GM21367 (cell line): Measurements from ENCODE around the gene EIF4E2.
"Not testable (repeated sequence)": the region's sequence is repeated elsewhere in the genome, so short reads cannot be mapped to it uniquely, and the experiment has no call there.

ENCODE experiments used
- ATAC-seq: cut with Tn5 transposase; IDR thresholded peaks from one replicate; pipeline ENCODE4 v1.9.1; 2021; ENCODE audit not compliant: unreplicated experiment

The EIF4E2 gene

GRCh38 chr2:232521959-232522622, 28.4 kb upstream of the EIF4E2 start:
- no peak for ATAC-seq

- ATAC-seq = no peak
Observed at GRCh38 chr2:232522623-232523401, 27.7 kb upstream of the EIF4E2 start.

- ATAC-seq = no peak
Observed at GRCh38 chr2:232523402-232523681, 27.1 kb upstream of the EIF4E2 start.

- no peak for ATAC-seq
Observed at GRCh38 chr2:232523682-232524597, 26.5 kb upstream of the EIF4E2 start.

GRCh38 chr2:232524771-232525170, 25.7 kb upstream of the EIF4E2 start:
- ATAC-seq = no peak

- ATAC-seq = no peak
Observed at GRCh38 chr2:232525199-232525598, 25.3 kb upstream of the EIF4E2 start.

GRCh38 chr2:232525791-232526371, 24.6 kb upstream of the EIF4E2 start, which contains the start of gene CHRND:
Gene CHRND (plus strand): TSS chr2:232526160. CDS start chr2:232526216, 56 bp downstream.
- no peak for ATAC-seq

GRCh38 chr2:232526372-232526941, 24.0 kb upstream of the EIF4E2 start:
- no peak for ATAC-seq

GRCh38 chr2:232527905-232528470, 22.5 kb upstream of the EIF4E2 start:
- no peak for ATAC-seq

GRCh38 chr2:232528746-232529460, 21.6 kb upstream of the EIF4E2 start:
- ATAC-seq = no peak

GRCh38 chr2:232529806-232530547, 20.5 kb upstream of the EIF4E2 start:
- ATAC-seq = no peak

GRCh38 chr2:232530626-232531260, 19.7 kb upstream of the EIF4E2 start:
- ATAC-seq = no peak

- ATAC-seq = no peak
Observed at GRCh38 chr2:232532419-232532818, 18.1 kb upstream of the EIF4E2 start.

GRCh38 chr2:232532821-232533220, 17.7 kb upstream of the EIF4E2 start:
- not testable (repeated sequence) for ATAC-seq

- ATAC-seq = no peak
Observed at GRCh38 chr2:232533944-232534710, 16.4 kb upstream of the EIF4E2 start.

GRCh38 chr2:232534940-232535651, 15.4 kb upstream of the EIF4E2 start:
- no peak for ATAC-seq

GRCh38 chr2:232535761-232536530, 14.5 kb upstream of the EIF4E2 start:
- ATAC-seq = no peak
